K562 (cell line): Measurements from ENCODE around the gene LRP10. TPM values are rescaled to one million over a fixed set of nuclear protein-coding genes. Genes with fewer than 3 reads are reported as not detected.

Experiments used
- ATF7 ChIP-seq: fragments of 450-650 bp; IDR thresholded peaks from 2 replicates; pipeline ENCODE4 v1.7.1; 2014; ENCODE audit warnings: mild to moderate bottlenecking, moderate library complexity
- COPS2 ChIP-seq: fragments of 450-650 bp; conservative IDR thresholded peaks from 2 replicates; pipeline ENCODE4 v1.6.1; 2016; ENCODE audit warnings: mild to moderate bottlenecking, moderate library complexity
- HNRNPL ChIP-seq: fragments of 200-400 bp; formaldehyde crosslinking; IDR thresholded peaks from 2 replicates; pipeline ENCODE4 v1.6.1; 2017; ENCODE audit warnings: low read depth, mild to moderate bottlenecking, low read length
- MCM3 ChIP-seq: fragments of 450-650 bp; IDR thresholded peaks from 2 replicates; pipeline ENCODE4 v1.6.1; 2016
- MYBL2 ChIP-seq, 2 experiments: fragments of 450-650 bp in 1 of 2; sonication (generic) in 1 of 2; formaldehyde crosslinking in 1 of 2; IDR thresholded peaks; 2 replicates each; pipeline versions ENCODE4 v1.6.1 to v1.8.1; 2017 to 2022; ENCODE audit warnings: borderline replicate concordance in 1 of 2, inconsistent platforms in 1 of 2, low read depth in 1 of 2, mild to moderate bottlenecking in 1 of 2, missing genetic modification reagents in 1 of 2, moderate library complexity in 1 of 2
- POLR2B ChIP-seq: fragments of 450-650 bp; IDR thresholded peaks from 2 replicates; pipeline ENCODE4 v1.6.1; 2018; ENCODE audit warnings: low read depth; ENCODE audit not compliant: partially characterized antibody
- PRPF4 ChIP-seq: fragments of 200-400 bp; formaldehyde crosslinking; IDR thresholded peaks from one replicate; pipeline ENCODE4 v1.6.1; 2017; ENCODE audit warnings: low read length, low read depth, mild to moderate bottlenecking; ENCODE audit not compliant: insufficient read depth, poor library complexity, severe bottlenecking
- SMAD4 ChIP-seq: fragments of 250-450 bp; sonication (Bioruptor Pico); conservative IDR thresholded peaks from 2 replicates; pipeline ENCODE4 v1.8.0; 2021; ENCODE audit warnings: inconsistent platforms, mild to moderate bottlenecking, moderate library complexity
- SMARCA4 ChIP-seq: fragments of 450-650 bp; IDR thresholded peaks from 2 replicates; pipeline ENCODE4 v1.6.1; 2016
- TCFL5 ChIP-seq: fragments of 250-450 bp; sonication (Bioruptor Pico); conservative IDR thresholded peaks from 2 replicates; pipeline ENCODE4 v1.6.1; 2021; ENCODE audit warnings: mild to moderate bottlenecking, moderate library complexity, matching md5 sums
- WHSC1 ChIP-seq: IDR thresholded peaks from one replicate; pipeline ENCODE4 v1.6.1; 2012; ENCODE audit warnings: low read length, control low read depth, inconsistent platforms
- ZNF143 ChIP-seq: sonication (generic); formaldehyde crosslinking; IDR thresholded peaks from 2 replicates; pipeline ENCODE4 v1.9.0; 2022; ENCODE audit warnings: mild to moderate bottlenecking, missing genetic modification reagents
- polyA plus RNA-seq, 8 experiments: library from polyadenylated mRNA; depleted of rRNA in 4 of 8; stranded (reverse) in 5 of 8; unstranded in 3 of 8; fragments of >200 nt; fragmentation: Nextera tagmentation in 2 of 8; fragmentation: Illumina TruSeq in 1 of 8; extraction: Ambion mirVana in 2 of 8; extraction: Trizol in 1 of 8; gene quantifications; 2 replicates each; pipeline versions ENCODE4 v1.2.1 to v1.2.3, GENCODE V29; 2011 to 2014; ENCODE audit warnings: inconsistent platforms in 1 of 8, missing spikeins in 1 of 8
- total RNA-seq, 7 experiments: library from RNA; depleted of rRNA in 6 of 7; stranded (reverse); fragments of >200 nt in 6 of 7; fragmentation: Illumina TruSeq in 2 of 7; extraction: Trizol in 2 of 7; gene quantifications; 2 replicates each; pipeline versions ENCODE4 v1.2.1 to v1.2.3, GENCODE V29; 2011 to 2021; ENCODE audit warnings: low replicate concordance in 1 of 7
- TF ChIP-seq, protein P1 (sequence below): fragments of 450-650 bp; IDR thresholded peaks from 2 replicates; pipeline ENCODE4 v1.6.1; 2018; ENCODE audit not compliant: partially characterized antibody
- TF ChIP-seq, protein P2 (sequence below): fragments of 250-450 bp; sonication (Bioruptor Pico); IDR thresholded peaks from 2 replicates; pipeline ENCODE4 v1.4.0; 2020; ENCODE audit warnings: borderline replicate concordance

The LRP10 gene
- total and polyA plus RNA-seq, 9 of the 15 experiments (the other 6 are each of a cell fraction or from before 2014, with no cell fraction given), result 1.3 to 45.5 (median 10.9) TPM

DNA sequence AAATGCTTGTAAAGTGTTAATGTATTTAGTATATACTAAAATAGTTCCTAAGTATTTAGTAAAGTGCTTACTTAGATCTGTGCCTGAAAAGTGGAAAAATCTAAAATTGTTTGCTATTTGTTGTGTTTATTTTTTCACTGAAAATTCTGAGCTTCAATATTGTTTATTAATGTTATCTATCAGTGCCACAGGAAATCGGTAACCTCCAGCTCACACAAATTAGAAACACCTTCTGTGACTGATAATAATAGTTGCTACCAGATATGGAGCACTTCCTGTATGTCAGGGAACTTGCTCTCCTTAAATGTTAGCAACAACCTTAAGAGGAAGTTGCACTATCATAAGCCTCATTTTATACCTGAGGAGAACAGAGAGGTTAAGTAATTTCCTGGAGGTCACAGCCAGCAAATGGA, 723 bp upstream of the LRP10 start (continued):
- no peak for TF ChIP-seq HNRNPL
- no peak for TF ChIP-seq TCFL5 (CRISPR knock-in tag)
- TF ChIP-seq, protein P1, sequence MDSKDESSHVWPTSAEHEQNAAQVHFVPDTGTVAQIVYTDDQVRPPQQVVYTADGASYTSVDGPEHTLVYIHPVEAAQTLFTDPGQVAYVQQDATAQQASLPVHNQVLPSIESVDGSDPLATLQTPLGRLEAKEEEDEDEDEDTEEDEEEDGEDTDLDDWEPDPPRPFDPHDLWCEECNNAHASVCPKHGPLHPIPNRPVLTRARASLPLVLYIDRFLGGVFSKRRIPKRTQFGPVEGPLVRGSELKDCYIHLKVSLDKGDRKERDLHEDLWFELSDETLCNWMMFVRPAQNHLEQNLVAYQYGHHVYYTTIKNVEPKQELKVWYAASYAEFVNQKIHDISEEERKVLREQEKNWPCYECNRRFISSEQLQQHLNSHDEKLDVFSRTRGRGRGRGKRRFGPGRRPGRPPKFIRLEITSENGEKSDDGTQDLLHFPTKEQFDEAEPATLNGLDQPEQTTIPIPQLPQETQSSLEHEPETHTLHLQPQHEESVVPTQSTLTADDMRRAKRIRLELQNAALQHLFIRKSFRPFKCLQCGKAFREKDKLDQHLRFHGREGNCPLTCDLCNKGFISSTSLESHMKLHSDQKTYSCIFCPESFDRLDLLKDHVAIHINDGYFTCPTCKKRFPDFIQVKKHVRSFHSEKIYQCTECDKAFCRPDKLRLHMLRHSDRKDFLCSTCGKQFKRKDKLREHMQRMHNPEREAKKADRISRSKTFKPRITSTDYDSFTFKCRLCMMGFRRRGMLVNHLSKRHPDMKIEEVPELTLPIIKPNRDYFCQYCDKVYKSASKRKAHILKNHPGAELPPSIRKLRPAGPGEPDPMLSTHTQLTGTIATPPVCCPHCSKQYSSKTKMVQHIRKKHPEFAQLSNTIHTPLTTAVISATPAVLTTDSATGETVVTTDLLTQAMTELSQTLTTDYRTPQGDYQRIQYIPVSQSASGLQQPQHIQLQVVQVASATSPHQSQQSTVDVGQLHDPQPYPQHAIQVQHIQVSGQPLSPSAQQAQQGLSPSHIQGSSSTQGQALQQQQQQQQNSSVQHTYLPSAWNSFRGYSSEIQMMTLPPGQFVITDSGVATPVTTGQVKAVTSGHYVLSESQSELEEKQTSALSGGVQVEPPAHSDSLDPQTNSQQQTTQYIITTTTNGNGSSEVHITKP, result no peak
- no peak for TF ChIP-seq WHSC1
- TF ChIP-seq COPS2, result no peak
- TF ChIP-seq MYBL2 (IDR thresholded peaks at IDR 0.05; ENCODE audit: low read depth), result no peak
- no peak for TF ChIP-seq MYBL2 (CRISPR knock-in tag; IDR thresholded peaks at IDR 0.05; ENCODE audit: borderline replicate concordance)
- TF ChIP-seq POLR2B, result no peak
- no peak for TF ChIP-seq MCM3
- TF ChIP-seq PRPF4, result no peak
- TF ChIP-seq SMAD4 (CRISPR knock-in tag), result no peak
- TF ChIP-seq ZNF143 (CRISPR knock-in tag), result no peak
- no peak for TF ChIP-seq ATF7
- no peak for TF ChIP-seq SMARCA4
- TF ChIP-seq, protein P2, sequence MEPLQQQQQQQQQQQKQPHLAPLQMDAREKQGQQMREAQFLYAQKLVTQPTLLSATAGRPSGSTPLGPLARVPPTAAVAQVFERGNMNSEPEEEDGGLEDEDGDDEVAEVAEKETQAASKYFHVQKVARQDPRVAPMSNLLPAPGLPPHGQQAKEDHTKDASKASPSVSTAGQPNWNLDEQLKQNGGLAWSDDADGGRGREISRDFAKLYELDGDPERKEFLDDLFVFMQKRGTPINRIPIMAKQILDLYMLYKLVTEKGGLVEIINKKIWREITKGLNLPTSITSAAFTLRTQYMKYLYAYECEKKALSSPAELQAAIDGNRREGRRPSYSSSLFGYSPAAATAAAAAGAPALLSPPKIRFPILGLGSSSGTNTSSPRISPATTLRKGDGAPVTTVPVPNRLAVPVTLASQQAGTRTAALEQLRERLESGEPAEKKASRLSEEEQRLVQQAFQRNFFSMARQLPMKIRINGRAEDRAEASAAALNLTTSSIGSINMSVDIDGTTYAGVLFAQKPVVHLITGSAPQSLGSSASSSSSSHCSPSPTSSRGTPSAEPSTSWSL (CRISPR knock-in tag), result no peak
